ENCODE data around the gene PTPRU. TPM values are rescaled to one million over a fixed set of nuclear protein-coding genes. Genes with fewer than 3 reads are reported as not detected.
A peak's percentile ranks its signal among the peaks of the same experiment; 100 is the strongest.

The PTPRU gene
- 37.9 and 54.5 TPM in 2 replicates for total RNA-seq (2022)
- percentile 56 among the genes with signal in this experiment for Bru-seq, nascent RNA
- BruChase-seq, experiment 1, labeled RNA remaining after a 6-hour chase: percentile 68 among the genes with signal in this experiment
- BruChase-seq, experiment 2, labeled RNA remaining after a 2-hour chase: percentile 67 among the genes with signal in this experiment
- long read RNA-seq, full-length matches to known transcripts: 8 of 18 reads
- long read RNA-seq, partial matches to known transcripts: 6 of 18 reads
- long read RNA-seq, other reads (novel, unspliced or antisense): 4 of 18 reads

- Mint-ChIP-seq H3K36me3 (ENCODE audit: insufficient read depth, unreplicated experiment) (peaks cover 37% of the 10 kb centered on the region), H3K27ac (ENCODE audit: unreplicated experiment) (peak within 1 kb of the TSS; percentile 91), H3K9me3 (ENCODE audit: low read depth, unreplicated experiment) (no peaks in the 10 kb centered on the region), H3K4me3 (ENCODE audit: low read depth, unreplicated experiment) (peak within 1 kb of the TSS; percentile 97), H3K4me1 (ENCODE audit: low read depth, unreplicated experiment) (peaks cover 35% of the 10 kb centered on the region), H3K27me3 (ENCODE audit: unreplicated experiment) (peaks cover 21% of the 10 kb centered on the region)
- peak; percentile 84 for TF ChIP-seq CTCF (IDR thresholded peaks at IDR 0.05; ENCODE audit: unreplicated experiment)
- intact Hi-C loops (cut with micrococcal nuclease; ENCODE audit: unreplicated experiment): loop anchor here (5.0 to 10.0 kb wide), 2 partner anchors 106 to 479 kb away; no protein-coding TSS in a partner anchor
- DNase-seq: peak; percentile 92
- no TSS peak for BruUV-seq (replicated peaks)
- CTCF ChIA-PET: no interaction called here
Measured at GRCh38 chr1:29235955-29236711, at the start of gene PTPRU. PTPRU (plus strand) TSS chr1:29236522; CDS start chr1:29236645, 123 bp downstream.

GRCh38 chr1:29186707-29187106, 49.6 kb upstream of the PTPRU start:
- no peak for TF ChIP-seq CTCF (IDR thresholded peaks at IDR 0.05; ENCODE audit: unreplicated experiment)
- Mint-ChIP-seq H3K27me3 (ENCODE audit: unreplicated experiment) (no peaks in the 10 kb centered on the region), H3K27ac (ENCODE audit: unreplicated experiment) (peak overlapping the region; percentile 22), H3K36me3 (ENCODE audit: insufficient read depth, unreplicated experiment) (peaks cover 9% of the 10 kb centered on the region), H3K4me1 (ENCODE audit: low read depth, unreplicated experiment) (peaks cover 10% of the 10 kb centered on the region), H3K4me3 (ENCODE audit: low read depth, unreplicated experiment) (no peak overlapping the region), H3K9me3 (ENCODE audit: low read depth, unreplicated experiment) (no peaks in the 10 kb centered on the region)
- CTCF ChIA-PET: no interaction called here
- no peak for DNase-seq
- BruUV-seq (replicated peaks): no TSS peak
- intact Hi-C loops (cut with micrococcal nuclease; ENCODE audit: unreplicated experiment): no loop called here

- Mint-ChIP-seq H3K27me3 (ENCODE audit: unreplicated experiment) (no peaks in the 10 kb centered on the region), H3K27ac (ENCODE audit: unreplicated experiment) (no peak overlapping the region), H3K36me3 (ENCODE audit: insufficient read depth, unreplicated experiment) (peaks cover 27% of the 10 kb centered on the region), H3K9me3 (ENCODE audit: low read depth, unreplicated experiment) (no peaks in the 10 kb centered on the region), H3K4me1 (ENCODE audit: low read depth, unreplicated experiment) (peaks cover 9% of the 10 kb centered on the region), H3K4me3 (ENCODE audit: low read depth, unreplicated experiment) (no peak overlapping the region)
- DNase-seq: no peak
- TF ChIP-seq CTCF (IDR thresholded peaks at IDR 0.05; ENCODE audit: unreplicated experiment): no peak
- no TSS peak for BruUV-seq (replicated peaks)
- intact Hi-C loops (cut with micrococcal nuclease; ENCODE audit: unreplicated experiment): no loop called here
- CTCF ChIA-PET: no interaction called here
Measured at GRCh38 chr1:29190718-29191117, 45.6 kb upstream of the PTPRU start.

GRCh38 chr1:29193879-29194455, 42.4 kb upstream of the PTPRU start:
- DNase-seq: no peak
- CTCF ChIA-PET: interaction anchor here (0.7 to 1.4 kb wide), 2 partner anchors 12 to 551 kb away, joined by 4 read pairs; partner anchors contain the start of gene SRSF4
- H3K27me3 Mint-ChIP-seq (ENCODE audit: unreplicated experiment): no peaks in the 10 kb centered on the region
- no peaks in the 10 kb centered on the region for H3K9me3 Mint-ChIP-seq (ENCODE audit: low read depth, unreplicated experiment)
- no peak overlapping the region for H3K4me3 Mint-ChIP-seq (ENCODE audit: low read depth, unreplicated experiment)
- H3K4me1 Mint-ChIP-seq (ENCODE audit: low read depth, unreplicated experiment): no peaks in the 10 kb centered on the region
- TF ChIP-seq CTCF (IDR thresholded peaks at IDR 0.05; ENCODE audit: unreplicated experiment): no peak
- intact Hi-C loops (cut with micrococcal nuclease; ENCODE audit: unreplicated experiment): no loop called here
- BruUV-seq (replicated peaks): no TSS peak
- H3K27ac Mint-ChIP-seq (ENCODE audit: unreplicated experiment): no peak overlapping the region
- peaks cover 28% of the 10 kb centered on the region for H3K36me3 Mint-ChIP-seq (ENCODE audit: insufficient read depth, unreplicated experiment)
